H9 (cell line): ENCODE measurements around the gene COTL1. TPM values are rescaled to one million over a fixed set of nuclear protein-coding genes. Genes with fewer than 3 reads are reported as not detected.

Experiments used
- DNase-seq: peaks from one replicate; pipeline ENCODE4 v3.0.0-alpha.2; 2017
- H2AFZ ChIP-seq: one replicate; pipeline ENCODE4 v1.6.1; 2013; ENCODE audit warnings: mild to moderate bottlenecking, low read length, control low read depth, moderate library complexity
- H2AK5ac ChIP-seq: 2 replicates; pipeline ENCODE4 v1.6.1; 2013; ENCODE audit warnings: low read length, control low read depth, mixed read lengths; ENCODE audit not compliant: insufficient read length
- H2BK120ac ChIP-seq: one replicate; pipeline ENCODE4 v1.6.1; 2013; ENCODE audit warnings: low read depth, mild to moderate bottlenecking, low read length, control low read depth, inconsistent platforms; ENCODE audit not compliant: poor library complexity, severe bottlenecking
- H2BK12ac ChIP-seq: 2 replicates; pipeline ENCODE4 v1.6.1; 2013; ENCODE audit warnings: low read length, control low read depth, mixed read lengths, low read depth; ENCODE audit not compliant: insufficient read length
- H2BK15ac ChIP-seq: 2 replicates; pipeline ENCODE4 v1.6.1; 2013; ENCODE audit warnings: low read depth, low read length, control low read depth
- H2BK20ac ChIP-seq: one replicate; pipeline ENCODE4 v1.6.1; 2013; ENCODE audit warnings: low read depth, mild to moderate bottlenecking, low read length, control low read depth, inconsistent platforms; ENCODE audit not compliant: poor library complexity, severe bottlenecking
- H2BK5ac ChIP-seq: 2 replicates; pipeline ENCODE4 v1.6.1; 2013; ENCODE audit warnings: low read length, control low read depth, mixed read lengths; ENCODE audit not compliant: insufficient read length
- H3K14ac ChIP-seq: 2 replicates; pipeline ENCODE4 v1.6.1; 2013; ENCODE audit warnings: low read length, control low read depth; ENCODE audit not compliant: insufficient read depth
- H3K18ac ChIP-seq: 2 replicates; pipeline ENCODE4 v1.6.1; 2013; ENCODE audit warnings: low read depth, mild to moderate bottlenecking, mixed read lengths, low read length, control low read depth; ENCODE audit not compliant: insufficient read length
- H3K23ac ChIP-seq: 2 replicates; pipeline ENCODE4 v1.6.1; 2013; ENCODE audit warnings: low read length, control low read depth, mixed read lengths, low read depth; ENCODE audit not compliant: insufficient read length
- H3K23me2 ChIP-seq: 2 replicates; pipeline ENCODE4 v1.6.1; 2013; ENCODE audit warnings: low read depth, mild to moderate bottlenecking, mixed read lengths, low read length, control low read depth; ENCODE audit not compliant: insufficient read length, poor library complexity, severe bottlenecking
- H3K27ac ChIP-seq: 2 replicates; pipeline ENCODE4 v1.5.1; 2013; ENCODE audit warnings: low read length, control low read depth, mixed read lengths, low read depth; ENCODE audit not compliant: insufficient read length
- H3K27me3 ChIP-seq: 2 replicates; pipeline ENCODE4 v1.6.1; 2013; ENCODE audit warnings: low read length, control low read depth, inconsistent platforms; ENCODE audit not compliant: insufficient read depth
- H3K4ac ChIP-seq: 2 replicates; pipeline ENCODE4 v1.6.1; 2013; ENCODE audit warnings: low read depth, mild to moderate bottlenecking, control low read depth, inconsistent platforms, low read length, moderate library complexity
- H3K4me1 ChIP-seq: 2 replicates; pipeline ENCODE4 v1.6.1; 2013; ENCODE audit warnings: low read length, control low read depth, inconsistent platforms; ENCODE audit not compliant: insufficient read depth
- H3K4me2 ChIP-seq: 2 replicates; pipeline ENCODE4 v1.6.1; 2013; ENCODE audit warnings: low read length, control low read depth, mixed read lengths; ENCODE audit not compliant: insufficient read length, insufficient read depth
- H3K56ac ChIP-seq: 2 replicates; pipeline ENCODE4 v1.6.1; 2013; ENCODE audit warnings: low read depth, mild to moderate bottlenecking, mixed read lengths, low read length, control low read depth; ENCODE audit not compliant: insufficient read length
- H3K79me1 ChIP-seq: 2 replicates; pipeline ENCODE4 v1.6.1; 2013; ENCODE audit warnings: low read depth, mild to moderate bottlenecking, moderate library complexity, low read length, control low read depth, inconsistent platforms; ENCODE audit not compliant: insufficient read depth, poor library complexity, severe bottlenecking
- H3K79me2 ChIP-seq: 2 replicates; pipeline ENCODE4 v1.6.1; 2013; ENCODE audit warnings: low read length, control low read depth, inconsistent platforms; ENCODE audit not compliant: insufficient read depth
- H3K9ac ChIP-seq: 2 replicates; pipeline ENCODE4 v1.6.1; 2013; ENCODE audit warnings: low read length, control low read depth, mixed read lengths; ENCODE audit not compliant: insufficient read length; ENCODE audit errors: extremely low read depth
- H3K9me3 ChIP-seq: one replicate; pipeline ENCODE4 v1.6.1; 2013; ENCODE audit warnings: low read depth, low read length, inconsistent platforms; ENCODE audit not compliant: control insufficient read depth
- H3T11ph ChIP-seq: one replicate; pipeline ENCODE4 v1.6.1; 2013; ENCODE audit warnings: mild to moderate bottlenecking, low read length, control low read depth, inconsistent platforms
- H4K20me1 ChIP-seq: one replicate; pipeline ENCODE4 v1.6.1; 2013; ENCODE audit not compliant: control insufficient read depth, insufficient read length, insufficient read depth
- H4K5ac ChIP-seq: 2 replicates; pipeline ENCODE4 v1.6.1; 2013; ENCODE audit warnings: low read depth, mild to moderate bottlenecking, mixed read lengths, low read length, control low read depth; ENCODE audit not compliant: insufficient read length
- H4K8ac ChIP-seq: replicated peaks from 2 replicates; pipeline ENCODE4 v1.6.1; 2013; ENCODE audit warnings: low read length, control low read depth, mixed read lengths, low read depth; ENCODE audit not compliant: insufficient read length
- H4K91ac ChIP-seq: 2 replicates; pipeline ENCODE4 v1.6.1; 2013; ENCODE audit warnings: low read depth, mild to moderate bottlenecking, moderate library complexity, mixed read lengths, low read length, control low read depth; ENCODE audit not compliant: insufficient read length
- H3K27ac Mint-ChIP-seq, 3 experiments: 2 replicates in 2 of 3; 3 replicates in 1 of 3; pipeline ENCODE4 v1.8.0; 2020 to 2021; ENCODE audit warnings: mixed read lengths in 3 of 3, mild to moderate bottlenecking in 1 of 3, moderate library complexity in 1 of 3
- H3K27me3 Mint-ChIP-seq: 2 replicates; pipeline ENCODE4 v1.8.0; 2021; ENCODE audit warnings: low read depth, mild to moderate bottlenecking, moderate library complexity, mixed read lengths
- H3K36me3 Mint-ChIP-seq, 3 experiments: 2 replicates in 2 of 3; 3 replicates in 1 of 3; pipeline ENCODE4 v1.8.0; 2020 to 2021; ENCODE audit warnings: low read depth in 3 of 3, mixed read lengths in 3 of 3; ENCODE audit not compliant: insufficient read depth in 1 of 3
- H3K4me1 Mint-ChIP-seq, 2 experiments: 2 replicates each; pipeline ENCODE4 v1.8.0; 2020; ENCODE audit warnings: mixed read lengths in 2 of 2
- H3K4me3 Mint-ChIP-seq, 2 experiments: 2 replicates in 1 of 2; 3 replicates in 1 of 2; pipeline ENCODE4 v1.8.0; 2020 to 2021; ENCODE audit warnings: mild to moderate bottlenecking in 2 of 2, mixed read lengths in 2 of 2, moderate library complexity in 1 of 2
- H3K9me3 Mint-ChIP-seq, 2 experiments: 2 replicates in 1 of 2; 3 replicates in 1 of 2; pipeline ENCODE4 v1.8.0; 2020; ENCODE audit warnings: mild to moderate bottlenecking in 2 of 2, mixed read lengths in 2 of 2, moderate library complexity in 1 of 2
- WGBS: extraction: QIAGEN DNeasy Blood & Tissue Kit; methylation state at CpG from one replicate; pipeline ENCODE4 v1.1.7; 2013; ENCODE audit warnings: missing lambda C conversion rate, low lambda C conversion rate, mixed read lengths; ENCODE audit not compliant: insufficient read length; ENCODE audit errors: extremely low coverage; 5-methylcytosine and 5-hydroxymethylcytosine counted together
- total RNA-seq: library from RNA; stranded (reverse); gene quantifications from 2 replicates; pipeline ENCODE4 v1.2.1, GENCODE V29; 2021
- TF ChIP-seq, protein P1 (sequence below): fragments of 200-600 bp; sonication (generic); conservative IDR thresholded peaks from 3 replicates; pipeline ENCODE4 v1.8.0; 2021; ENCODE audit warnings: antibody characterized with exemption, mild to moderate bottlenecking

Gene COTL1
- total RNA-seq, 1 experiment from 2014 or later: 81.4 TPM

- H3K36me3 Mint-ChIP-seq: peaks cover 26 to 48% (median 48%) of the 10 kb centered on the region in 3 experiments
- H3K18ac ChIP-seq: no peak overlapping the region
Measured at GRCh38 chr16:84662471-84662870, 44.6 kb upstream of the COTL1 start.

More at GRCh38 chr16:84662471-84662870, 44.6 kb upstream of the COTL1 start:
- DNase-seq: no peak
- H2BK12ac ChIP-seq: no peak overlapping the region
- no peak overlapping the region for H2AFZ ChIP-seq
- H2AK5ac ChIP-seq: no peak overlapping the region
- no peaks in the 10 kb centered on the region for H3K9me3 ChIP-seq
- no peak overlapping the region for H4K8ac ChIP-seq
- H3K23me2 ChIP-seq: no peaks in the 10 kb centered on the region
- no peak overlapping the region for H4K91ac ChIP-seq
- TF ChIP-seq, protein P1, sequence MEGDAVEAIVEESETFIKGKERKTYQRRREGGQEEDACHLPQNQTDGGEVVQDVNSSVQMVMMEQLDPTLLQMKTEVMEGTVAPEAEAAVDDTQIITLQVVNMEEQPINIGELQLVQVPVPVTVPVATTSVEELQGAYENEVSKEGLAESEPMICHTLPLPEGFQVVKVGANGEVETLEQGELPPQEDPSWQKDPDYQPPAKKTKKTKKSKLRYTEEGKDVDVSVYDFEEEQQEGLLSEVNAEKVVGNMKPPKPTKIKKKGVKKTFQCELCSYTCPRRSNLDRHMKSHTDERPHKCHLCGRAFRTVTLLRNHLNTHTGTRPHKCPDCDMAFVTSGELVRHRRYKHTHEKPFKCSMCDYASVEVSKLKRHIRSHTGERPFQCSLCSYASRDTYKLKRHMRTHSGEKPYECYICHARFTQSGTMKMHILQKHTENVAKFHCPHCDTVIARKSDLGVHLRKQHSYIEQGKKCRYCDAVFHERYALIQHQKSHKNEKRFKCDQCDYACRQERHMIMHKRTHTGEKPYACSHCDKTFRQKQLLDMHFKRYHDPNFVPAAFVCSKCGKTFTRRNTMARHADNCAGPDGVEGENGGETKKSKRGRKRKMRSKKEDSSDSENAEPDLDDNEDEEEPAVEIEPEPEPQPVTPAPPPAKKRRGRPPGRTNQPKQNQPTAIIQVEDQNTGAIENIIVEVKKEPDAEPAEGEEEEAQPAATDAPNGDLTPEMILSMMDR: no peak
- H3K23ac ChIP-seq: no peak overlapping the region
- Mint-ChIP-seq H3K4me3 (no peak overlapping the region), H3K27me3 (no peaks in the 10 kb centered on the region), H3K27ac (no peak overlapping the region), H3K4me1 (peaks cover 16 to 22% of the 10 kb centered on the region in 2 experiments), H3K9me3 (no peaks in the 10 kb centered on the region)
- no peak overlapping the region for H3K4ac ChIP-seq
- H3K56ac ChIP-seq: no peak overlapping the region
- H3K9ac ChIP-seq: no peak overlapping the region
- no peak overlapping the region for H2BK120ac ChIP-seq
- no peak overlapping the region for H3K14ac ChIP-seq
- no peaks in the 10 kb centered on the region for H3K4me1 ChIP-seq
- no peaks in the 10 kb centered on the region for H3K27me3 ChIP-seq
- no peak overlapping the region for H2BK5ac ChIP-seq
- no peaks in the 10 kb centered on the region for H3K79me2 ChIP-seq
- peaks cover 2% of the 10 kb centered on the region for H4K20me1 ChIP-seq
- no peaks in the 10 kb centered on the region for H3K79me1 ChIP-seq
- no peak overlapping the region for H2BK20ac ChIP-seq
- no peak overlapping the region for H2BK15ac ChIP-seq
- H4K5ac ChIP-seq: no peak overlapping the region
- no peak overlapping the region for H3K4me2 ChIP-seq
- no CpG with 5 or more reads among the region's 9 CpGs for WGBS
- no peak overlapping the region for H3K27ac ChIP-seq
- H3T11ph ChIP-seq: no peak overlapping the region
